HepG2 (cell line): ENCODE results near the gene DTWD2.
"Not testable (repeated sequence)": the region's sequence is repeated elsewhere in the genome, so short reads cannot be mapped to it uniquely, and the experiment has no call there.

ENCODE experiments used
- ATF3 ChIP-seq: sonication (generic); formaldehyde crosslinking; IDR thresholded peaks from 2 replicates; pipeline ENCODE4 v1.4.0; 2020; ENCODE audit warnings: missing genetic modification reagents
- EP300 ChIP-seq, 3 experiments: sonication (generic) in 1 of 3; formaldehyde crosslinking in 1 of 3; IDR thresholded peaks; 2 replicates each; pipeline versions ENCODE4 v1.5.1 to v1.6.1; 2011 to 2020; ENCODE audit warnings: low read depth in 2 of 3, low read length in 2 of 3, borderline replicate concordance in 1 of 3, improper control_type of control experiment in 1 of 3, mild to moderate bottlenecking in 1 of 3, missing genetic modification reagents in 1 of 3, moderate library complexity in 1 of 3
- EZH2 ChIP-seq: conservative IDR thresholded peaks from 2 replicates; pipeline ENCODE4 v1.6.1; 2012; ENCODE audit warnings: mild to moderate bottlenecking, low read depth, low read length, moderate library complexity
- KAT7 ChIP-seq: IDR thresholded peaks from 2 replicates; pipeline ENCODE4 v1.6.1; 2018; ENCODE audit warnings: borderline replicate concordance, missing compliant biosample characterization
- POLR2AphosphoS5 ChIP-seq: IDR thresholded peaks from 2 replicates; pipeline ENCODE4 v1.6.1; 2012; ENCODE audit warnings: low read depth, low read length
- PRDM10 ChIP-seq: sonication (generic); formaldehyde crosslinking; IDR thresholded peaks from 2 replicates; pipeline ENCODE4 v1.4.0; 2020; ENCODE audit warnings: low read depth, missing genetic modification reagents
- PRPF4 ChIP-seq: fragments of 200-400 bp; formaldehyde crosslinking; IDR thresholded peaks from 2 replicates; pipeline ENCODE4 v1.6.1; 2016; ENCODE audit warnings: low read length, low read depth; ENCODE audit not compliant: poor library complexity, severe bottlenecking
- RELA ChIP-seq: sonication (generic); formaldehyde crosslinking; IDR thresholded peaks from 2 replicates; pipeline ENCODE4 v1.4.0; 2020; ENCODE audit warnings: missing genetic modification reagents
- RFX3 ChIP-seq: IDR thresholded peaks from 2 replicates; pipeline ENCODE4 v1.6.1; 2016; ENCODE audit warnings: missing biosample characterization, missing genetic modification reagents
- RFX5 ChIP-seq: IDR thresholded peaks from 2 replicates; pipeline ENCODE4 v1.6.1; 2011; ENCODE audit warnings: low read depth, low read length, improper control_type of control experiment
- ZBTB33 ChIP-seq: sonication (generic); formaldehyde crosslinking; IDR thresholded peaks from 2 replicates; pipeline ENCODE4 v1.4.0; 2020; ENCODE audit warnings: missing genetic modification reagents
- ZNF10 ChIP-seq: sonication (generic); formaldehyde crosslinking; IDR thresholded peaks from 2 replicates; pipeline ENCODE4 v1.4.0; 2020; ENCODE audit warnings: mild to moderate bottlenecking, low read depth, missing genetic modification reagents, borderline replicate concordance
- ZNF431 ChIP-seq: sonication (generic); formaldehyde crosslinking; IDR thresholded peaks from 2 replicates; pipeline ENCODE4 v1.9.0; 2022; ENCODE audit warnings: missing genetic modification reagents, low read depth, mild to moderate bottlenecking, borderline replicate concordance
- ZNF720 ChIP-seq: sonication (generic); formaldehyde crosslinking; IDR thresholded peaks from 2 replicates; pipeline ENCODE4 v1.4.0; 2020; ENCODE audit warnings: missing genetic modification reagents

- TF ChIP-seq RFX3 (CRISPR knock-in tag); RELA (CRISPR knock-in tag); PRPF4; ZNF10 (CRISPR knock-in tag); PRDM10; ZBTB33 (CRISPR knock-in tag); EZH2; POLR2AphosphoS5; KAT7 (CRISPR knock-in tag); ATF3; ZNF720 (CRISPR knock-in tag); RFX5; EP300 (IDR thresholded peaks at IDR 0.05; ENCODE audit: low read depth in 2 of 2, low read length in 2 of 2); EP300 (CRISPR knock-in tag; IDR thresholded peaks at IDR 0.05; ENCODE audit: borderline replicate concordance); ZNF431 (CRISPR knock-in tag): not testable (repeated sequence)
Measured at GRCh38 chr5:118952306-118952705, 36.0 kb downstream of the DTWD2 start.
